NCI-H2171 treated with DMSO at 0.1 percent for 48 hours (cell line): ENCODE measurements around the gene PTPN2.
"Not testable (repeated sequence)": the region's sequence is repeated elsewhere in the genome, so short reads cannot be mapped to it uniquely, and the experiment has no call there.

Experiments used
- DNase-seq: peaks from one replicate; lab custom pipeline; 2025; lab: John Stamatoyannopoulos, UW

PTPN2 gene

GRCh38 chr18:12772111-12772510 lies 111.9 kb downstream of the PTPN2 start:
- DNase-seq, result peak; percentile 34

- DNase-seq, result no peak
Measured at GRCh38 chr18:12770469-12771219, 113.4 kb downstream of the PTPN2 start.

- no peak for DNase-seq
Measured at GRCh38 chr18:12769644-12770440, 114.2 kb downstream of the PTPN2 start.

- DNase-seq, result no peak
Measured at GRCh38 chr18:12769136-12769535, 114.9 kb downstream of the PTPN2 start.

GRCh38 chr18:12768625-12769024 lies 115.4 kb downstream of the PTPN2 start:
- DNase-seq, result no peak

GRCh38 chr18:12767580-12768155 lies 116.4 kb downstream of the PTPN2 start:
- no peak for DNase-seq

- no peak for DNase-seq
Measured at GRCh38 chr18:12766986-12767433, 117.0 kb downstream of the PTPN2 start.

- DNase-seq, result no peak
Measured at GRCh38 chr18:12765586-12765985, 118.5 kb downstream of the PTPN2 start.

GRCh38 chr18:12765126-12765525 lies 118.9 kb downstream of the PTPN2 start:
- DNase-seq, result peak; percentile 49

- DNase-seq, result not testable (repeated sequence)
Measured at GRCh38 chr18:12758566-12758965, 125.5 kb downstream of the PTPN2 start.

- not testable (repeated sequence) for DNase-seq
Measured at GRCh38 chr18:12756619-12757239, 127.3 kb downstream of the PTPN2 start.

GRCh38 chr18:12755606-12756005 lies 128.4 kb downstream of the PTPN2 start:
- DNase-seq, result not testable (repeated sequence)

- no peak for DNase-seq
Measured at GRCh38 chr18:12754511-12754910, 129.5 kb downstream of the PTPN2 start.

GRCh38 chr18:12751891-12752290 lies 132.1 kb downstream of the PTPN2 start:
- no peak for DNase-seq

- DNase-seq, result no peak
Measured at GRCh38 chr18:12751503-12751884, 132.5 kb downstream of the PTPN2 start.

GRCh38 chr18:12750715-12751502 lies 133.1 kb downstream of the PTPN2 start:
- no peak for DNase-seq

GRCh38 chr18:12750076-12750714 lies 133.8 kb downstream of the PTPN2 start:
- peak; percentile 98 for DNase-seq

- DNase-seq, result no peak
Measured at GRCh38 chr18:12749121-12749520, 134.9 kb downstream of the PTPN2 start.

GRCh38 chr18:12748671-12749070 lies 135.4 kb downstream of the PTPN2 start:
- DNase-seq, result no peak

GRCh38 chr18:12747530-12748315 lies 136.3 kb downstream of the PTPN2 start:
- DNase-seq, result no peak
